ENCODE measurements around the gene ZNF804B.
A peak's percentile ranks its signal among the peaks of the same experiment; 100 is the strongest.

- TF ChIP-seq POLR2A (IDR thresholded peaks at IDR 0.05) (no peak), POLR2AphosphoS5 (IDR thresholded peaks at IDR 0.05) (no peak), CTCF (IDR thresholded peaks at IDR 0.05) (peak in 3 of 6 experiments; percentile 19 to 40 (median 31)), EP300 (IDR thresholded peaks at IDR 0.05) (no peak)
Observed at GRCh38 chr7:88789480-88790064, 30.1 kb downstream of the ZNF804B start.
